Nephron (organoid): Measurements from ENCODE around the gene GPR4.

Experiments used
- H3K27ac Mint-ChIP-seq, 3 experiments: 2 replicates each; pipeline ENCODE4 v1.8.0; 2020; ENCODE audit warnings: mixed read lengths in 3 of 3, mild to moderate bottlenecking in 2 of 3, moderate library complexity in 1 of 3
- H3K27me3 Mint-ChIP-seq: 2 replicates; pipeline ENCODE4 v1.8.0; 2021; ENCODE audit warnings: low read depth, mild to moderate bottlenecking, moderate library complexity, mixed read lengths
- H3K36me3 Mint-ChIP-seq: 2 replicates; pipeline ENCODE4 v1.8.0; 2020; ENCODE audit warnings: low read depth, mixed read lengths
- H3K4me1 Mint-ChIP-seq: 2 replicates; pipeline ENCODE4 v1.8.0; 2020; ENCODE audit warnings: mixed read lengths
- H3K4me3 Mint-ChIP-seq, 3 experiments: 2 replicates each; pipeline ENCODE4 v1.8.0; 2020; ENCODE audit warnings: mild to moderate bottlenecking in 3 of 3, mixed read lengths in 3 of 3, moderate library complexity in 2 of 3
- H3K9me3 Mint-ChIP-seq: 2 replicates; pipeline ENCODE4 v1.8.0; 2020; ENCODE audit warnings: mixed read lengths
- CTCF ChIP-seq, 3 experiments: fragments of 200-600 bp; sonication (generic); IDR thresholded peaks; one replicate each; pipeline ENCODE4 v1.5.0; 2021; ENCODE audit warnings: antibody characterized with exemption in 3 of 3; ENCODE audit not compliant: unreplicated experiment in 3 of 3

Gene GPR4

GRCh38 chr19:45595814-45596213 lies 6.2 kb downstream of the GPR4 start:
- H3K27ac Mint-ChIP-seq, result no peak overlapping the region
- H3K27me3 Mint-ChIP-seq, result peaks cover 86% of the 10 kb centered on the region
- H3K4me1 Mint-ChIP-seq, result peaks cover 5% of the 10 kb centered on the region
- no peaks in the 10 kb centered on the region for H3K9me3 Mint-ChIP-seq
- H3K4me3 Mint-ChIP-seq, result no peak overlapping the region
- H3K36me3 Mint-ChIP-seq, result no peaks in the 10 kb centered on the region
- no peak for TF ChIP-seq CTCF (IDR thresholded peaks at IDR 0.05; ENCODE audit: unreplicated experiment in 3 of 3)

GRCh38 chr19:45593520-45593919 lies 8.5 kb downstream of the GPR4 start:
- H3K4me3 Mint-ChIP-seq, result no peak overlapping the region
- H3K36me3 Mint-ChIP-seq, result no peaks in the 10 kb centered on the region

GRCh38 chr19:45592366-45592765 lies 9.6 kb downstream of the GPR4 start:
- TF ChIP-seq CTCF (IDR thresholded peaks at IDR 0.05; ENCODE audit: unreplicated experiment in 3 of 3), result no peak
- no peaks in the 10 kb centered on the region for H3K36me3 Mint-ChIP-seq
- H3K9me3 Mint-ChIP-seq, result no peaks in the 10 kb centered on the region
- H3K27me3 Mint-ChIP-seq, result peaks cover 67% of the 10 kb centered on the region
- no peak overlapping the region for H3K4me3 Mint-ChIP-seq
- no peak overlapping the region for H3K27ac Mint-ChIP-seq
- no peaks in the 10 kb centered on the region for H3K4me1 Mint-ChIP-seq

More at GRCh38 chr19:45593520-45593919, 8.5 kb downstream of the GPR4 start:
- TF ChIP-seq CTCF (IDR thresholded peaks at IDR 0.05; ENCODE audit: unreplicated experiment in 3 of 3), result no peak
- Mint-ChIP-seq H3K9me3 (no peaks in the 10 kb centered on the region), H3K4me1 (no peaks in the 10 kb centered on the region), H3K27ac (no peak overlapping the region), H3K27me3 (peaks cover 78% of the 10 kb centered on the region)

- Mint-ChIP-seq H3K9me3 (no peaks in the 10 kb centered on the region), H3K27ac (no peak overlapping the region), H3K27me3 (peaks cover 59% of the 10 kb centered on the region), H3K36me3 (no peaks in the 10 kb centered on the region), H3K4me1 (no peaks in the 10 kb centered on the region), H3K4me3 (no peak overlapping the region)
- TF ChIP-seq CTCF (IDR thresholded peaks at IDR 0.05; ENCODE audit: unreplicated experiment in 3 of 3), result no peak
These were observed 10.4 kb downstream of the GPR4 start for GRCh38 chr19:45591638-45592005.

GRCh38 chr19:45591004-45591637 lies 10.9 kb downstream of the GPR4 start:
- H3K27ac Mint-ChIP-seq, result no peak overlapping the region
- peak in 1 of 3 experiments; percentile 42 for TF ChIP-seq CTCF (IDR thresholded peaks at IDR 0.05; ENCODE audit: unreplicated experiment in 3 of 3)
- peaks cover 54% of the 10 kb centered on the region for H3K27me3 Mint-ChIP-seq
- H3K9me3 Mint-ChIP-seq, result no peaks in the 10 kb centered on the region
- H3K4me1 Mint-ChIP-seq, result no peaks in the 10 kb centered on the region
- H3K36me3 Mint-ChIP-seq, result no peaks in the 10 kb centered on the region
- H3K4me3 Mint-ChIP-seq, result no peak overlapping the region

- no peak overlapping the region for H3K4me3 Mint-ChIP-seq
These were observed 11.6 kb downstream of the GPR4 start for GRCh38 chr19:45590300-45591003.

More at GRCh38 chr19:45590300-45591003, 11.6 kb downstream of the GPR4 start:
- no peaks in the 10 kb centered on the region for H3K9me3 Mint-ChIP-seq
- peaks cover 48% of the 10 kb centered on the region for H3K27me3 Mint-ChIP-seq
- no peak for TF ChIP-seq CTCF (IDR thresholded peaks at IDR 0.05; ENCODE audit: unreplicated experiment in 3 of 3)
- no peak overlapping the region for H3K27ac Mint-ChIP-seq
- no peaks in the 10 kb centered on the region for H3K36me3 Mint-ChIP-seq
- no peaks in the 10 kb centered on the region for H3K4me1 Mint-ChIP-seq
